Stimulated activated naive CD4-positive, alpha-beta T cell treated with Interleukin-2 at 50 U/mL for 16 hours (primary cell): ENCODE measurements around the gene LRP1-AS.

Experiments
- DNase-seq: peaks from one replicate; lab custom pipeline; 2025; lab: John Stamatoyannopoulos, UW

LRP1-AS gene

GRCh38 chr12:57160040-57160439 is 12.6 kb upstream of the LRP1-AS start:
- no peak for DNase-seq

DNA sequence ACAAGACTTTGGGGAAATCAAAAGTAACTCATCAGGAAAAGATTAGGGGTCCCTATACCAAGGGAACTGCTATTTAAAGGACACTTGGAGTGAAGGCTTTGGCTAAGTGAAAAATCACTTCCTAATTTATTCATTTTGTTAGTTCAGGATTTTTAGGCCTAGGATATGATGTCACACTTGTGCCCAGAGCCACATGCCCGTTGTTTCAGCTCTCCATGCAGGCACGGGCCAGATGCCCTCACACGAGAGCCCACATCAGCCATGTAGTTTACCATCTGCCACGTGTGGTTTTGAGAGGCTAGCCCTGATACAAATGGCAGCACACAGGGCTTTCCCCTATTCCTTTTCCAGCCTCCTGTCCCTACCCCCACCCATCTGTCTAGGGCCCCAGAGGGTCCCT is 11.9 kb upstream of the LRP1-AS start:
- no peak for DNase-seq

DNA sequence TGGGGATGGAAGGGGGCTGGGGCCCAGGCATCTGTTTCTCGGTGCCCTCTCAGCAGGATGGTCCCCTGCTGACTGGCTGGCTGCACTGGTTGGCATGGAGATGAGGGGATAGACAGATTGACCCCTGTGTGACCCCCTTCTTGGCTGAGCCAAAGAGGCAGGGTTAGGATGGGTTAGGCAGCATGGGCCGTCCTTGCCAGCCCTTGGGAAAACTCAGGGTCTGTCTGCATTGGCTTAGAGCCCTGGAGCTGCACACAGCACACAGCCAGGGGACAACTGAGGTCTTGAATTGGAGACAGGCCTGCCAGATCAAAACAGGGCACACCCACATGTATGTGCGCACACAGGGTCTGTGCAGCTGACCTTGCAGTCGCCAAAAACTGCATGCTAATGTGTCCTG is 11.2 kb upstream of the LRP1-AS start:
- DNase-seq = no peak

GRCh38 chr12:57158186-57158585 is 10.8 kb upstream of the LRP1-AS start:
- DNase-seq = no peak

DNA sequence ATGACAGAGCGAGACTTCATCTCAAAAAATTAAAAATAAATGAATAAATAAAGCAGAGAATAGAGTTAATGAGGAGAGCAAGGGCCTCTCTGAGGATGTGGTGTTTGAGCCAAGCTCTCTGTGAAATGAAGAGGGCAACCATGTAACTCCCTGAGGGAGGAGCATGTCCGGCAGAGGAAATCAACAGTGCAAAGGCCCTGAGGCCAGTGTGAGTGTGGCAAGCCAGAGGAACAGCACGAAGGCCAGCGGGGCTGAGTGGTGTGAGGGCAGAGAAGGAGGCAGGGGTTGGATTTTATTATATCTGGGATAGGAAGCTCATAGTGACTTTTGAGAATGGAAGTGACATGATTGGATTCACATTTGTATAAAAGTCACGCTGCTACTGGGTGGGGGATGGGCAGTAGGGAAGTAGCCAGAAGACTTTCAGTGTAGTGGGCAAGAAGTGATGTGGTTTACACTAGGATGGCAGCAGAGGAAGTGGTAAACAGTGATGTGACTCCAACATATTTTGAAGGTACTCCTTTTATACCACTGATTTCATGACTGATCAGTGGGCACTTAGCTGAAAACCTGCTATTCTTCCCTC is 10.3 kb upstream of the LRP1-AS start:
- DNase-seq = no peak

DNA sequence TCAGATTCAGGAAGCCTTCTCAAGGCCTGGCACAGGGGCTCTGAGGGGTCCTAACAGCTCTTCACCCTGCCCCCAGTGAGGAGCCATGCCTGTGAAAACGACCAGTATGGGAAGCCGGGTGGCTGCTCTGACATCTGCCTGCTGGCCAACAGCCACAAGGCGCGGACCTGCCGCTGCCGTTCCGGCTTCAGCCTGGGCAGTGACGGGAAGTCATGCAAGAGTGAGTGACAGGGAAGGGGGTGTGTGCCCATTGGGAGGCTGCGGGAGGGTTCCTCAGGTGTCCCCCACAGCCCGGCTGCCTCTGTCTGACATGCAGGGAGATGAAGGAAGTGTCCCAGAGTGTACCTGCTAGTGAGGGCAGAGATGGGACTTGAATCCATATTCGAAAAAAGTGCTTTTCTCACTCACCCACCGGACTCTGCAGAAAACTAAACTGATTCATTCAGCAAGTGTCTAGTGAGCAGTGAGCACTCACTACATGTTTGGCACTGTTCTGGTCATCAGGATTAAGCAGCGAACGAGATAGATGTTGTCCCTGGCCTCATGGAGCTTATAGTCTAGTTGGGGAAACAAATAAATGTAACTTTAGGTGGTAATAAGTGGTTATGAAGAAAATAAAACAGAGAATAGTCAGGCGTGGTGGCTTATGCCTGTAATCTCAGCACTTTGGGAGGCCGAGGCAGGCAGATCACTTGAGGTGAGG is 9.4 kb upstream of the LRP1-AS start:
- no peak for DNase-seq

DNA sequence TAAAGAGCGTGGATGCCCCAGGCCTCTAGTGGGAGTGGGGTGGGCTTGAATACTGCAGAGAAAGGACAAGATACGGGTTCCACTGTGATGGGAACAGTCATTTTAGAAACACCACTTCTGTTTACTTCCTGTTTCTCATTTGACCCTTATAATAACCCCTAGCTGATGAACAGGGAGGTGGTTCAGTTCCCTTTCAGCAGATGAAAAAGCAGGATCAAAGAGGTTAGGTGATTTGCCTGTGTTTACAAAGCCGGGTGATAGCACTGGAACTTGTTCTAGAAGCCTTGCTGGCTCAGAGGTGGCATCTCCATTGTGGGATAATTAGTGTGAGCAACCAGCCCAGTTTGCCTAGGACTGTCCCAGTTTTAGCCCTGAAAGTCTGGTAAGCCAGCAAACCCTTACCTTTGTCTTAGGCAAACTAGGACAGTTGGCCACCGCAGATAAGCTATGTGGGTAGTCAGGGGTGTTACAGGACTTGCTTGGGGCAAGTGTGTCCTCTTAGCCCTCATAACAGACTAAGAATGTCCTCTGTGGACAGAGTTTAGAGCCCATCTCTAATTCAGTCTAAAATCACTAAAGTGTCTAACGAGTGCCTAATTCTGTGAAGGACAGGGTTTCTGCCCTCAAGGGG is 7.5 kb upstream of the LRP1-AS start:
- no peak for DNase-seq

- no peak for DNase-seq
These were observed 6.7 kb upstream of the LRP1-AS start for GRCh38 chr12:57154076-57154475.

GRCh38 chr12:57153415-57153997 is 6.1 kb upstream of the LRP1-AS start:
- DNase-seq = no peak

GRCh38 chr12:57152639-57153038 is 5.2 kb upstream of the LRP1-AS start:
- no peak for DNase-seq

- DNase-seq = no peak
These were observed 4.6 kb upstream of the LRP1-AS start for GRCh38 chr12:57151741-57152630.

DNA sequence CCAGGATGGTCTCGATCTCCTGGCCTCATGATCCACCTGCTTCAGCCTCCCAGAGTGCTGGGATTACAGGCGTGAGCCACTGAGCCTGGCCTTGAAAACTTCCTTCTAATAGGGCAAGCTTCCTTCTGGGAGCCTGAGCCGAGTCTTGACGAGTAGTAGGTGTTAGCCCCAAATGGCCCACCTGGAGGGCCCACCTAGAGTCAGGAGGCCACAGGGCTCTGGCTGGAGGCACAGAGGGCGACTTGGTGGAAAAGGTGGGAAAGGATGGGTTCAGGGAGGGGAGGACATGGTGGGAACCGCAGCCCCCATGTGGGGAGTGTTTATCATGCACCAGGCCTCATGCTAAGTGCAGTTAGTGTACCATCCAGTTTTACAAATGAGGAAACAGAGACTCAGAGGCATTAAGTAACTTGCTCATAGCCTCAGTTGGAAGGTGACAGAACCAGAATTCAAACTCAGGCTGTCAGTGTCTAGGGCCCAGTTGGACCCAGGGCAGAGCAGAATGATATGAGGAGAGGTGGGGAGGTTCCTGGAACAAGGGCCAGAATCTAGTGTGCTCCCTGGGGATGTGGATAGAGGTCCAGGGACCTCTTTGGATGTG is 3.1 kb upstream of the LRP1-AS start:
- no peak for DNase-seq

DNA sequence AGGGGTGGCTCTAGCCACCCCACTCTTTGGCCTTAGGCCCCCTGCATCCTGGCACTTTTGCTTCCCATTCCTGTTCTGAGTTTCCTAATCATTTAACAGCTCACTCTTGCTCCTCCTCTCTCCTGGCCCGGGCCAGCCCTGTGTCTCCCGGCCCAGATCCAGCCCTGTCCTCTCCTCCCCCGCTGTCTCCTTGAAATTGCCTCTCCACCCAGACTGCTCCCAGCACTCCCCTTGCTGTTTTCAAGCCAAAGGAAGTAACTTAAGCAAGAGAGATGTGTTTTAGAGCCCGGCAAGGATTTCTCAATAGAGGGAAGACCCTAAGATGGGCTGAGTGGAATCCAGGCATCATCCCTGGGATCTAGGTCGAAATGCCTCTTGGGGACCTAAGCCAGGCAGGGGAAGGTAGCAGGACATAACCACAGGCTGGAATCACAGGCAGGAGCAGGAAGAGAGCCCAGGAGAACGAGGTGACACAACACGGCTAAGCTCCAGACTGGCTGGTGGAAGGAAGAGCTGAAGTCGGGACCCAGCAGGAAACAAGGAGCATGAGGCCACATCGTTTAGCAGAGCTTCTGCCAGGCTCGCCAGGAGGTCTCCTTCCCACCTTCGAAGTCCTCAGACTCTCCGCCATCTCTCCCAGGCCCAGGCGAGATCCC is 2.0 kb upstream of the LRP1-AS start:
- DNase-seq = no peak

DNA sequence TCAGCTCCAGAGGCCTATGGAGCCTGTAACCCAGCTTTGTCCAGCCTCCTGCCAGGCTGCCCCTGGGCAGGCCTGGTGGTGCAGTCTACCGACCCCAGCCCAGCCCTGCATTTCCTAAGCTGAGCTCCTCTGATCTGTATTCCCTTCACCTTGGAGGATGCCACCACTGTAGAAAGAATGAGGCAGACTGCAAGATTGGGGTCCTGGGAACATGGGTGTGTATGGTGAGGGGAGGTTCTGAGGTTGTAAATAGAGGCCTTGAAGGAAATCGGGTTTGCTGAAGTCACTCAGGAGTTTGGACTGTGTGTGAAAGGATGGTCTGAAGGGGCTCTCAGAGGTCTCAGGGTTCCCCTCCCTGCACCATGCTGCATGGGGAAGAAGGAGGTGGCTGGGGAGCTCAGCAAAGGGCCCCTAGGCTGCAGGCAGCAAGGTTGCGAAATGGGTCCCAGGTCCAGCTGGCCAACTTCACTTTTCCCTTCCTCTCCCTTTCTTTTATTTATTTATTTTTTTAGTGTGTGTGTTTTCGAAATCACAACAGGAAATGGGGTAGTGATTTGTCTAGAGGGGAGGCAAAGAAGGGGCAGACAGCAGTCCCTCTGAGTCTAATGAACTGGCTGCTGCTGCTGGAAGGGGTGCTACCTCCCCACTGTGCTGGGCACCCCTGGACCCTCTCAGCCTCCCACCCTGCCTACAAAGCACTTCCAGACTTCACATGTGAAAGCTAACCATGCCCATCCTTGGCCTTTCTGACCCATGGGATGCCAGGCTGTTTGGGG is 1.2 kb upstream of the LRP1-AS start:
- DNase-seq = no peak

DNA sequence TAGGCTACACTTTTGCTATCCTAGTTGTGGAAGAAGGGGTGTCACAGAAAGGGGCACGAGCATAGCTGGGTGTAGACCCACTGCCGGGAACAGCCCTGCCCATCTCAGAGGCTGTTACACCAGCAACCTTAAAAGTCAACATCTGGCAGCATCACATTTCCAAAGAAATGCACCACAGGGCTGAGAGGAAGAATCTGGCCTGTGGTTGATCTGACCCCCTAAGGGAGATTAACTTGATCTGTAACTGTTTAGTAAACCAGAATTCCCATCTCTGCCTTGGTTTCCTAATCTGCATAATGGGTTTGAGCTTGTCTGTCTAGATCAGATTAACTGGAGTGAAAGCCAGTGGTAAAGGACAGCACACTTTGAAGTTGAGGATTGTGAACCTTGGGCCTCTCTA is 1.3 kb downstream of the LRP1-AS start:
- DNase-seq = no peak

DNA sequence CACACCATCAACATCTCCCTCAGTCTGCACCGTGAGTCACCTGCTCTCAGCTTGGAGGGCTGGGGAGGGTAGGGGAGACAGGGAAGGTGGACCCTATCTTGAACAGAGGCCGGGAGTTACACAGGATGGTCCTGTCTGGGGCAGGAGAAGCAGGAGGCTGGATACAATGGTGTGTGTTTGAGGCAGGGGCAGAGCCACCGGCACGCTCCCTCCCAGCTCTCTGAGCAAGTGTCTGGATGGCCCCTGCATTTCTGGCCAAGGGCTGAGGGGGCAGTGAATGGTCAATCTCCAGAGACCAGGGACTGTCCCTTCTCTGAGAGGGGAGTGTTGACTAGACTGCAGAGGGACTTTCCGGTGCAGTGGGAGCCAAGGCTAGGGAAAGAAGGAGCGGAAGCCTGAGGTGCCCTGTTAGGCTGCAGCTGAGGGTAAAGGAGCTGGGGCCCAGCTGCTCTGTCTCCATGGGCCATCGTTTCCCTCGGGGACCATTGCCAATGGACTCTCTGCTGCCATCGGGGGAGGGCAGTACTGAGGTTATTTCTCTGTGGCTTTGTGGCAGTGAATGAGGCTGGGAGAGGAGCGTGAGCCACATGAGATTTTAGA is 1.9 kb downstream of the LRP1-AS start:
- DNase-seq = no peak

- DNase-seq = no peak
These were observed 4.0 kb downstream of the LRP1-AS start for GRCh38 chr12:57143454-57143853.

DNA sequence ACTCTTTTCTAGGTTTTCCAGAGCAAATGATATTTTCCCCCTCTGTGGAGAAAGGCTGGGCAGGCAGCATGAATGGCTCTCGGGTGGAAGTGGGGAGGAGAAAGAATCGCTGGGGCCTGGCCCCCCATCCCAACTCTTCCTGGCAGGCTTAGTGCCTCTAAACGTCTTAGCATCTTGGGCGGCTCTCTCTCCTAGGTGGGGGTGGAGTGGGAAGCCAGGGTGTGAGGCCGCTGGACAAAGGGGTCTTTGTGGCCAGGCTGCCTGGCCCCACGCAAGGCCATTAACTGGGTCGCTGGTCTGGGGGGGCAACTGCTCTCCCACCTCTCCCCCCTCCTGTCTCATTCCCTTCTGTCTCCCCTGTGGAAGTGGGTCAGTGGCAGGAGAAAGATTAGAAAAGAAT is 4.7 kb downstream of the LRP1-AS start:
- no peak for DNase-seq

- no peak for DNase-seq
These were observed 5.3 kb downstream of the LRP1-AS start for GRCh38 chr12:57142121-57142520.

DNA sequence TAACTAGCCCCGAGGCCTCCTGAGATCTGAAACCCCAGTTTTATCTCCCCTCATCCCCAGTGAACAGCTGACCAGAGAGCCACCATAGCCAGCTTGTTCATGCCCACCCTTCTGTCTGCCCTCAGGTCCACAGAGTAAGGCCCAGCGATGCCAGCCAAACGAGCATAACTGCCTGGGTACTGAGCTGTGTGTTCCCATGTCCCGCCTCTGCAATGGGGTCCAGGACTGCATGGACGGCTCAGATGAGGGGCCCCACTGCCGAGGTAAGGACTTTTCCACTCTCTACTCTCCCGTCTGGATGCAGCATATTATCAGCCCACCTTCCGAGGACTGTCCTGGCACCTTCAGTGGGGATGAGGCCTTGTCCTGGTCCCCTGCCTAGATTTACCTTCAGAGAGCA is 6.2 kb downstream of the LRP1-AS start:
- no peak for DNase-seq
